OCI-LY1 (cell line): Measurements from ENCODE around the gene PRCD.

ENCODE experiments used
- H2AFZ ChIP-seq: fragments of 200-600 bp; sonication (generic), shearing (Covaris generic); 2 replicates; pipeline ENCODE4 v1.6.0; 2014; ENCODE audit warnings: antibody characterized with exemption, mild to moderate bottlenecking, low read length
- H3F3A ChIP-seq: fragments of 200-600 bp; sonication (generic), shearing (Covaris generic); 2 replicates; pipeline ENCODE4 v1.6.0; 2014; ENCODE audit warnings: mild to moderate bottlenecking, antibody characterized with exemption, low read length, moderate library complexity; ENCODE audit not compliant: insufficient read depth
- H3K27ac ChIP-seq: fragments of 200-600 bp; sonication (generic); 2 replicates; pipeline ENCODE4 v1.5.1; 2014; ENCODE audit warnings: low read length, mixed run types, mild to moderate bottlenecking, low read depth; ENCODE audit not compliant: poor library complexity, severe bottlenecking
- H3K27me3 ChIP-seq: fragments of 200-600 bp; sonication (generic); 2 replicates; pipeline ENCODE4 v1.6.0; 2014; ENCODE audit warnings: antibody characterized with exemption, mild to moderate bottlenecking, low read length, moderate library complexity; ENCODE audit not compliant: insufficient read depth
- H3K36me3 ChIP-seq: fragments of 200-600 bp; sonication (generic); 2 replicates; pipeline ENCODE4 v1.6.1; 2014; ENCODE audit warnings: mild to moderate bottlenecking, antibody characterized with exemption, low read length, moderate library complexity, mixed read lengths; ENCODE audit not compliant: insufficient read depth
- H3K4me1 ChIP-seq: fragments of 200-600 bp; sonication (generic); 2 replicates; pipeline ENCODE4 v1.5.1; 2014; ENCODE audit warnings: mild to moderate bottlenecking, low read length, moderate library complexity; ENCODE audit not compliant: insufficient read depth, severe bottlenecking
- H3K4me2 ChIP-seq: fragments of 200-600 bp; sonication (generic), shearing (Covaris generic); 2 replicates; pipeline ENCODE4 v1.6.1; 2014; ENCODE audit warnings: low read length
- H3K4me3 ChIP-seq: fragments of 200-600 bp; sonication (generic); 2 replicates; pipeline ENCODE4 v1.5.1; 2014; ENCODE audit warnings: low read length, low read depth, mild to moderate bottlenecking, mixed read lengths; ENCODE audit not compliant: poor library complexity, severe bottlenecking
- H3K79me2 ChIP-seq: fragments of 200-600 bp; shearing (Covaris generic); 2 replicates; pipeline ENCODE4 v1.6.1; 2016; ENCODE audit warnings: mixed run types, low read length, mixed read lengths; ENCODE audit not compliant: insufficient read depth
- H3K9ac ChIP-seq: fragments of 200-600 bp; sonication (generic), shearing (Covaris generic); 2 replicates; pipeline ENCODE4 v1.6.1; 2014; ENCODE audit warnings: mild to moderate bottlenecking, low read length, mixed read lengths
- H3K9me2 ChIP-seq: fragments of 200-600 bp; sonication (generic), shearing (Covaris generic); 2 replicates; pipeline ENCODE4 v1.6.1; 2014; ENCODE audit warnings: low read depth, mild to moderate bottlenecking, low read length, mixed read lengths
- H3K9me3 ChIP-seq: fragments of 200-600 bp; shearing (Covaris generic); 2 replicates; pipeline ENCODE4 v1.6.1; 2014; ENCODE audit warnings: low read length, mixed read lengths
- H4K20me1 ChIP-seq: fragments of 200-600 bp; sonication (generic), shearing (Covaris generic); 2 replicates; pipeline ENCODE4 v1.6.0; 2016; ENCODE audit warnings: mild to moderate bottlenecking, low read length; ENCODE audit not compliant: insufficient read depth
- CTCF ChIP-seq: fragments of 200-600 bp; sonication (generic), shearing (Covaris generic); IDR thresholded peaks from 2 replicates; pipeline ENCODE4 v1.5.1; 2017; ENCODE audit warnings: mild to moderate bottlenecking, antibody characterized with exemption, low read length, moderate library complexity, mixed read lengths
- EZH2 ChIP-seq: fragments of 200-600 bp; sonication (generic), shearing (Covaris generic); IDR thresholded peaks from 2 replicates; pipeline ENCODE4 v1.8.0; 2017; ENCODE audit warnings: borderline replicate concordance, mixed run types, mild to moderate bottlenecking, antibody characterized with exemption, low read length, moderate library complexity, mixed read lengths

PRCD gene

GRCh38 chr17:76535788-76536510, 3.9 kb upstream of the PRCD start:
- H3K4me3 ChIP-seq, result no peak overlapping the region
- TF ChIP-seq EZH2, result no peak
- TF ChIP-seq CTCF, result no peak
- no peaks in the 10 kb centered on the region for H3F3A ChIP-seq
- H3K27ac ChIP-seq, result no peak overlapping the region
- peaks cover 6% of the 10 kb centered on the region for H3K4me1 ChIP-seq
- H3K9me2 ChIP-seq, result no peaks in the 10 kb centered on the region
- no peak overlapping the region for H2AFZ ChIP-seq
- H3K36me3 ChIP-seq, result no peaks in the 10 kb centered on the region
- H3K9ac ChIP-seq, result no peak overlapping the region
- H3K4me2 ChIP-seq, result no peak overlapping the region
- H4K20me1 ChIP-seq, result no peaks in the 10 kb centered on the region
- no peaks in the 10 kb centered on the region; the same call in 1 of the 2 replicates for H3K27me3 ChIP-seq
- H3K9me3 ChIP-seq, result no peaks in the 10 kb centered on the region
- H3K79me2 ChIP-seq, result no peaks in the 10 kb centered on the region

GRCh38 chr17:76536511-76537287, 3.1 kb upstream of the PRCD start:
- no peaks in the 10 kb centered on the region; the same call in 1 of the 2 replicates for H3K27me3 ChIP-seq
- H3K4me2 ChIP-seq, result no peak overlapping the region
- TF ChIP-seq CTCF (no peak), EZH2 (no peak)
- no peaks in the 10 kb centered on the region for H3K9me2 ChIP-seq
- H4K20me1 ChIP-seq, result no peaks in the 10 kb centered on the region
- H2AFZ ChIP-seq, result no peak overlapping the region
- H3K27ac ChIP-seq, result no peak overlapping the region
- H3K9me3 ChIP-seq, result no peaks in the 10 kb centered on the region
- no peaks in the 10 kb centered on the region for H3K79me2 ChIP-seq
- no peaks in the 10 kb centered on the region for H3K36me3 ChIP-seq
- H3K4me1 ChIP-seq, result no peaks in the 10 kb centered on the region
- H3K9ac ChIP-seq, result no peak overlapping the region
- H3K4me3 ChIP-seq, result no peak overlapping the region
- no peaks in the 10 kb centered on the region for H3F3A ChIP-seq

DNA sequence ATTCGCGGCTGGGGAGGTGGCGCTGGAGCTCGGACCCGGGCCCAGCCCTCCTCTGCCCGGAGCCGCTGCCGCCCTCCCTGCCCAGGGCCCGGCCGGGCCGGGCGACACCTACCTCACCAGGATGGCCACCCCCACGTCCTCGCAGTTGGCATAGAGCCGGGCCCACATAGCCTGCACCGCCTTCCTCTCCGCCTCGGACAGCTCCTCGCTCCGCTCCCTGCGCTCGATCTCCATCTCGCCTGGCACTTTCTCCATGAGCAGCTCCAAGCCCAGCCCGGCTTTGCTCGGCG, 2.6 kb upstream of the PRCD start:
- Histone ChIP-seq H4K20me1 (no peaks in the 10 kb centered on the region), H3K9me2 (no peaks in the 10 kb centered on the region), H3K79me2 (no peaks in the 10 kb centered on the region), H3K9ac (no peak overlapping the region), H3K4me3 (no peak overlapping the region), H3F3A (no peaks in the 10 kb centered on the region), H2AFZ (no peak overlapping the region), H3K27me3 (no peaks in the 10 kb centered on the region; the same call in 1 of the 2 replicates), H3K9me3 (no peaks in the 10 kb centered on the region), H3K36me3 (no peaks in the 10 kb centered on the region), H3K4me2 (no peak overlapping the region), H3K27ac (no peak overlapping the region), H3K4me1 (no peaks in the 10 kb centered on the region)
- TF ChIP-seq EZH2 (no peak), CTCF (no peak)
